Esophagus muscularis mucosa (tissue), 4 donors: ENCODE measurements around the gene RAB11FIP4. TPM values are rescaled to one million over a fixed set of nuclear protein-coding genes. Genes with fewer than 3 reads are reported as not detected.
A peak's percentile ranks its signal among the peaks of the same experiment; 100 is the strongest.

Source experiments
- DNase-seq: peaks from one replicate; pipeline ENCODE4 v3.0.0-alpha.2; 2017; ENCODE audit errors: extremely low spot score
- H3K27ac ChIP-seq, 4 donors: fragments of 200-600 bp; sonication (generic); replicated peaks in 1 of 4; 1 replicate in 3 of 4; 2 replicates in 1 of 4; pipeline ENCODE4 v1.5.1; 2016 to 2019; ENCODE audit warnings: mild to moderate bottlenecking in 1 of 4
- H3K27me3 ChIP-seq, 4 donors: fragments of 200-600 bp; sonication (generic); one replicate each; pipeline versions ENCODE4 v1.5.1 to v1.6.0; 2016 to 2019
- H3K36me3 ChIP-seq, 4 donors: fragments of 200-600 bp; sonication (generic); one replicate each; pipeline ENCODE4 v1.5.1; 2016 to 2019
- H3K4me1 ChIP-seq, 4 donors: fragments of 200-600 bp; sonication (generic); one replicate each; pipeline ENCODE4 v1.5.1; 2016 to 2019
- H3K4me3 ChIP-seq, 4 donors: fragments of 200-600 bp; sonication (generic); 1 replicate in 2 of 4; 2 replicates in 2 of 4; pipeline ENCODE4 v1.5.1; 2016 to 2019; ENCODE audit warnings: mild to moderate bottlenecking in 4 of 4, moderate library complexity in 1 of 4
- H3K9me3 ChIP-seq, 4 donors: fragments of 200-600 bp; sonication (generic); 1 replicate in 3 of 4; 2 replicates in 1 of 4; pipeline ENCODE4 v1.5.1; 2016 to 2019
- EP300 ChIP-seq: sonication (generic); formaldehyde crosslinking; IDR thresholded peaks from one replicate; pipeline ENCODE4 v1.6.1; 2017; ENCODE audit warnings: antibody characterized with exemption
- POLR2A ChIP-seq: fragments of 450-650 bp; IDR thresholded peaks from one replicate; pipeline ENCODE4 v1.6.1; 2017; ENCODE audit warnings: antibody characterized with exemption, moderate library complexity, mild to moderate bottlenecking, low read depth
- POLR2AphosphoS5 ChIP-seq, 2 donors: sonication (generic); formaldehyde crosslinking; IDR thresholded peaks; one replicate each; pipeline ENCODE4 v1.6.1; 2017; ENCODE audit warnings: antibody characterized with exemption in 2 of 2
- WGBS: methylation state at CpG from one replicate; pipeline ENCODE4 v1.1.5; 2018; 5-methylcytosine and 5-hydroxymethylcytosine counted together
- intact Hi-C: fragments of 100-400 bp; cut with DNase I; formaldehyde crosslinking; loops from one replicate; pipeline ENCODE4 v1.15.1; 2023
- total RNA-seq, 4 donors: library from RNA; depleted of rRNA; stranded (reverse); fragments of >200 nt; gene quantifications; one replicate each; pipeline versions ENCODE4 v1.1.0 to v1.2.1, GENCODE V29; 2016
- TF ChIP-seq, protein P1 (sequence below), 3 experiments: fragments of 200-600 bp in 2 of 3; fragments of 450-650 bp in 1 of 3; sonication (generic) in 2 of 3; IDR thresholded peaks; one replicate each; pipeline ENCODE4 v1.5.1; 2017 to 2019; ENCODE audit warnings: antibody characterized with exemption in 3 of 3, mild to moderate bottlenecking in 2 of 3, moderate library complexity in 1 of 3

Gene RAB11FIP4
- total RNA-seq, 4 donors from 2014 or later: 0.75 to 2.3 (median 1.7) TPM

DNA sequence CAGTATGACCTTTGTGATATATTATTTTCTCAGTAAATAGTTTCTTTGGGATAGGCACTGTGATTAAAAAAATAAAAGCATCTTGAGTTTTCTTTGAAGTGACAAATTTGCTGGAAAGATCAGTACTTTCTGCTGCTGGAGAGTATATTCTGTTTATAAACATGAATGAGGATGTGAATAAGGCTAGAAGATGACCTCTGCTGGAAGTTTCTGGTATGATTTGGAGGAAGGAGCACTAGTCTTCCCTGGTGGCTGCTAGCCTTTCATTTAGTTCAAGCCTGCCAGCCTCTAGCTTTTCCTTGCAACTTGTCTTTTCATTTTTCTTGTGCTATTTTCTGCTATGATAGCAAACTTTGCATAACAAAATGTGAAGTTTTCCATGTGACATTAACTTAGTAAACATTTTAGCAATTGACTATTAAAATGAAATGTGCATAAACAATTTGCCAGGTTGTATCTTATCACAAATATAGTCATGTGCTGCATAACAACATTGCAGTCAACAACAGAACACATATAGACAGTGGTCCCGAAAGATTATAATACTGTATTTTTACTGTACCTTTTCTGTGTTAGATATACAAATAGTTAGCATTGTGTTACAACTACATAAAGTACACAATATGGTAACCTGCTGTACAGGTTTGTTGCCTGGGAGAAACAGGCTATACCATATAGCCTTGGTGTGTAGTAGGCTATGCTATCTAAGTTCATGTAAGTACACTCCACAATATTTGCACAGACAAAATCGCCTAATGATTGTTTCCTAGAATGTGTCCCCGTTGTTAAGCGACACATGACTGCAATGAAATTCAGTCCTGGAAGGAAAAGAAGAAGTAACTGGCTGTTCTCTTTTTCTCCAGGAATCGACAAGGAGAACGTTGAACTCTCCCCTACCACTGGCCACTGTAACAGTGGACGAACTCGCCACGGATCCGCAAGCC lies 18.1 kb upstream of the RAB11FIP4 start:
- TF ChIP-seq EP300 (no peak), POLR2AphosphoS5 (IDR thresholded peaks at IDR 0.05) (no peak), POLR2A (no peak)
- TF ChIP-seq, protein P1, sequence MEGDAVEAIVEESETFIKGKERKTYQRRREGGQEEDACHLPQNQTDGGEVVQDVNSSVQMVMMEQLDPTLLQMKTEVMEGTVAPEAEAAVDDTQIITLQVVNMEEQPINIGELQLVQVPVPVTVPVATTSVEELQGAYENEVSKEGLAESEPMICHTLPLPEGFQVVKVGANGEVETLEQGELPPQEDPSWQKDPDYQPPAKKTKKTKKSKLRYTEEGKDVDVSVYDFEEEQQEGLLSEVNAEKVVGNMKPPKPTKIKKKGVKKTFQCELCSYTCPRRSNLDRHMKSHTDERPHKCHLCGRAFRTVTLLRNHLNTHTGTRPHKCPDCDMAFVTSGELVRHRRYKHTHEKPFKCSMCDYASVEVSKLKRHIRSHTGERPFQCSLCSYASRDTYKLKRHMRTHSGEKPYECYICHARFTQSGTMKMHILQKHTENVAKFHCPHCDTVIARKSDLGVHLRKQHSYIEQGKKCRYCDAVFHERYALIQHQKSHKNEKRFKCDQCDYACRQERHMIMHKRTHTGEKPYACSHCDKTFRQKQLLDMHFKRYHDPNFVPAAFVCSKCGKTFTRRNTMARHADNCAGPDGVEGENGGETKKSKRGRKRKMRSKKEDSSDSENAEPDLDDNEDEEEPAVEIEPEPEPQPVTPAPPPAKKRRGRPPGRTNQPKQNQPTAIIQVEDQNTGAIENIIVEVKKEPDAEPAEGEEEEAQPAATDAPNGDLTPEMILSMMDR (IDR thresholded peaks at IDR 0.05): peak in 2 of 3 experiments; percentile 31 to 47
- intact Hi-C loops: no loop called here
- WGBS: 86% methylated on average over 10 of the region's 10 CpGs
- no peak overlapping the region for H3K4me3 ChIP-seq
- DNase-seq: no peak
- H3K9me3 ChIP-seq: no peaks in the 10 kb centered on the region
- no peak overlapping the region for H3K27ac ChIP-seq
- H3K36me3 ChIP-seq: peaks cover 0 to 40% (median 24%) of the 10 kb centered on the region in 4 donors
- no peaks in the 10 kb centered on the region for H3K27me3 ChIP-seq
- no peaks in the 10 kb centered on the region for H3K4me1 ChIP-seq

DNA sequence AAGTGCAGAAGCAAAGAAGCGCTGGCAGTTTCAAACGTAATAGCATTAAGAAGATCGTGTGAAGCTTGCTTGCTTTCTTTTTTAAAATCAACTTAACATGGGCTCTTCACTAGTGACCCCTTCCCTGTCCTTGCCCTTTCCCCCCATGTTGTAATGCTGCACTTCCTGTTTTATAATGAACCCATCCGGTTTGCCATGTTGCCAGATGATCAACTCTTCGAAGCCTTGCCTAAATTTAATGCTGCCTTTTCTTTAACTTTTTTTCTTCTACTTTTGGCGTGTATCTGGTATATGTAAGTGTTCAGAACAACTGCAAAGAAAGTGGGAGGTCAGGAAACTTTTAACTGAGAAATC lies 17.4 kb upstream of the RAB11FIP4 start:
- TF ChIP-seq POLR2AphosphoS5 (IDR thresholded peaks at IDR 0.05): no peak
- TF ChIP-seq EP300: no peak
- no peak for TF ChIP-seq POLR2A
- TF ChIP-seq, protein P1 (IDR thresholded peaks at IDR 0.05): no peak
- Histone ChIP-seq H3K9me3 (no peaks in the 10 kb centered on the region), H3K27ac (no peak overlapping the region), H3K4me1 (no peaks in the 10 kb centered on the region), H3K4me3 (no peak overlapping the region), H3K27me3 (no peaks in the 10 kb centered on the region), H3K36me3 (peaks cover 0 to 45% (median 21%) of the 10 kb centered on the region in 4 donors)
- 73% methylated on average over 6 of the region's 6 CpGs for WGBS
- no peak for DNase-seq
- intact Hi-C loops: no loop called here

DNA sequence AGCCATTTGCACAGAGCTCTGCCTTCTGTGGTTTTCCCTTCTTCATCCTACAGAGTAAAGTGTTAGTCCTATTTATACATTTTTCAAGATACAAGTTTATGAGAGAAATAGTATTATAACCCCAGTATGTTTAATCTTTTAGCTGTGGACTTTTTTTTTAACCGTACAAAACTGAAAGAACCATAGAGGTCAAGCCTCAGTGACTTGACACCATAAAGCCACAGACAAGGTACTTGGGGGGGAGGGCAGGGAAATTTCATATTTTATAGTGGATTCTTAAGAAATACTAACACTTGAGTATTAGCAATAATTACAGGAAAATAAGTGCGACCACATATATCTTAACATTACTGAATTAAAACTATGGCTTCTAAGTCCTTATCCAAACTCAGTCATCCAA lies 17.0 kb upstream of the RAB11FIP4 start:
- no peak for DNase-seq
- H3K9me3 ChIP-seq: no peaks in the 10 kb centered on the region
- H3K36me3 ChIP-seq: peaks cover 0 to 40% (median 19%) of the 10 kb centered on the region in 4 donors
- no peak for TF ChIP-seq POLR2AphosphoS5 (IDR thresholded peaks at IDR 0.05)
- TF ChIP-seq POLR2A: no peak
- no peak for TF ChIP-seq EP300
- TF ChIP-seq, protein P1 (IDR thresholded peaks at IDR 0.05): no peak
- H3K4me3 ChIP-seq: no peak overlapping the region
- no peaks in the 10 kb centered on the region for H3K27me3 ChIP-seq
- 94% methylated on average over 2 of the region's 2 CpGs for whole genome bisulfite sequencing
- H3K27ac ChIP-seq: no peak overlapping the region
- intact Hi-C loops: no loop called here
- no peaks in the 10 kb centered on the region for H3K4me1 ChIP-seq

DNA sequence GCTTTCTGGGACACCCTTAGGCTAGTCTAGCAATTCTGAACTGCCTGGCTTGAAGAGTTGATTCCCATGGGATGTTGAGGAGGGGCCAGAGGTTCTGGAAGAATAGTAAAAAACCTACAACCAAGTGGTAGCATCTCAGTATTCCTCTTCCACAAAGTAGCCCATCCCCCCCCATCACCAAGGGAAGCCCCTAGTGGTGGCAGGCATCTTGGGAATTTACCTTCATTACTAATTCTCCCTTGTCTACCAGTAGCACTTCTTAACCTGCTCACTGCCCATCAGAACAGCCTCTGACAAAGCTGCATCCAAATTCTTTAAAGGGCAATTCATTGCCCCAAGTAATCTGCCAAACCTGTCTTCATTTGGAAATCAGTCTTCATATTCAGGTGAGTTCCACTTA lies 12.8 kb upstream of the RAB11FIP4 start:
- TF ChIP-seq, protein P1 (IDR thresholded peaks at IDR 0.05): no peak
- TF ChIP-seq POLR2AphosphoS5 (IDR thresholded peaks at IDR 0.05): no peak
- TF ChIP-seq EP300: no peak
- no peak for TF ChIP-seq POLR2A
- Histone ChIP-seq H3K4me1 (no peaks in the 10 kb centered on the region), H3K36me3 (peaks cover 0 to 25% (median 14%) of the 10 kb centered on the region in 4 donors), H3K4me3 (no peak overlapping the region), H3K9me3 (no peaks in the 10 kb centered on the region), H3K27me3 (no peaks in the 10 kb centered on the region), H3K27ac (no peak overlapping the region)
- intact Hi-C loops: no loop called here
- DNase-seq: no peak
